DMS153 treated with DMSO at 0.1 percent for 48 hours (cell line): ENCODE data around the gene CHRDL2.

Experiments
- DNase-seq: peaks from one replicate; lab custom pipeline; 2025; ENCODE audit not compliant: unreplicated experiment; lab: John Stamatoyannopoulos, UW

CHRDL2 gene

DNA sequence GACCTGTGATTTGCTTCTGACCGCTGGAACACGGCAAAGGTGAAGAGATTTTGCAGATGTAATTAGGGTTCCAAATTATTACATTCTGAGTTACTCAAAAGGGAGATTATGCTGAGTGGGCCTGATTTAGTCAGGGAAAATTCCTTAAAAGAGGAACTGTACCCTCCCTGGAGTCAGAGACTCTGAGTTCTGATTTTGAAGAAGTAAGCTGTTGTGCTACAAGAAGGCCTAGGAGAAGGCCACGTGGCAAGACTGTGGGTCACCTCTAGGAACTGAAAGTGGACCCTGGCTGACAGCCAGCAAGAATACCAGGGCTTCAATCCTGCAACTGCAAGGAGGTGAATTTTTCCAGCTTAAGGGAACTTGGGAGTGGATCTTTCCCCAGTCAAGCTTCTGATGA lies 45.3 kb downstream of the CHRDL2 start:
- DNase-seq = no peak

DNA sequence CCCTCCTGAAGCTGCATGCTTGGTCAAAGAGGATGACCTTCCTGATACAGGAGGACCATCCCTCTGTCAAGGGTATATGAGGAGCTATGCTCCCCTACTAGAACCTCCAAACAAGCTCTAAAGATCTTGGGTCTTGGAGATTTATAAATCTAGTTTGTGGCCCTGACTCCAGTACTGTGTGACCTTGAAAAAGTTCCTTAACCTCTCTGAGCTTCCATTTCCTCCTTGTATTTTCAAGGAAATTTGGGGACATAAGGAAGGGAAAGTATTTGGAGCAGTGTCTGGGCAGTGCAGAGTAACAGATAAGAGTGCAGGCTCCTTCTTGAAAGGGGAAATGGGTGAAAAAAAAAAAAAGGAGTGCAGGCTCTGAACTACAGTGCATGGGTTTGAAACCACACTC lies 45.9 kb downstream of the CHRDL2 start:
- no peak for DNase-seq

DNA sequence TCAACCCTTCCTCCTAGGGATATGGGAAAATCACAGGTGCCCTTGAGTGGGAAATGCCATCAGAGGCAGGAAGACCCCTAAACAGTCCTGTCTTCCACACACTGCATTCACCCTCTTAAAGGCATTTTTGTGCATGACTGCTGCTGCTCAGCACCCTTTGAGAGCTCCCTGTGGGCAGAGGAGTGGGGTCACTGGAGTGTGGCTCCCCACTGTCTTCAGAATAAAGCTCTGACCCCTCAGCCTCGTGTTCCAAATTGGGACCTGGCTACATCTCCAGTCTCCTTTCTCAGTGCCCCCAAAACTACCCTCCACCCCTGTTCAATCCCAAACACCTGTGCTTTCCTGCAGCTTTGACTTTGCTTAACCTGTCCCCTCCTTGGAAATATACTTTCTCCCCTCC lies 46.6 kb downstream of the CHRDL2 start:
- no peak for DNase-seq

DNA sequence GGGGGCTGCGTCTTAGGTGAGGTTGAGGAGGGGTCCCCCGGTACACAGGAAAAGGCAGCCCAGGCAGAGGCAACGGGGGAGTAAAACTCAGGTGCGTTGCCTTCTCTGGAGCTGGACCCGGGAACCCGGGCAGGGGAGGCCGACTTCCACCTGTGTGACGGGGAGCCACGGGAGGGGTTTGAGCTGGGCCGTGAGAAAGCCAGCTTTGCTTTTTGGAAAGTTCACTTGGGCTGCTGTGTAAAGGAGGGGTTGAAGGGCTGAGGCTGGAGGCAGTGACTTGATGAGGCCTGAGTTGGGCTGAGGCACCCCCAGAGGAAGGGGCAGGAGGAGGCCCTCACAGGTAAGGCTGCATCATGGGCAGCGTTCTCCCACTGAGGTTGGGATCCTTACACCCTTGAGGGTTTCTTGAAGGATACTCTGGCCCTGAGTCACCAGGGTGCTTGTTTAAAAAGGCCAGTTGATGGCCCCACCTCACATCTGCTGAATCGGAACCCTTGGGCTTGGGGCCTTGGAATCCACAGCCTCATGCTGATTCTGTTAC lies 47.2 kb downstream of the CHRDL2 start:
- DNase-seq = no peak

DNA sequence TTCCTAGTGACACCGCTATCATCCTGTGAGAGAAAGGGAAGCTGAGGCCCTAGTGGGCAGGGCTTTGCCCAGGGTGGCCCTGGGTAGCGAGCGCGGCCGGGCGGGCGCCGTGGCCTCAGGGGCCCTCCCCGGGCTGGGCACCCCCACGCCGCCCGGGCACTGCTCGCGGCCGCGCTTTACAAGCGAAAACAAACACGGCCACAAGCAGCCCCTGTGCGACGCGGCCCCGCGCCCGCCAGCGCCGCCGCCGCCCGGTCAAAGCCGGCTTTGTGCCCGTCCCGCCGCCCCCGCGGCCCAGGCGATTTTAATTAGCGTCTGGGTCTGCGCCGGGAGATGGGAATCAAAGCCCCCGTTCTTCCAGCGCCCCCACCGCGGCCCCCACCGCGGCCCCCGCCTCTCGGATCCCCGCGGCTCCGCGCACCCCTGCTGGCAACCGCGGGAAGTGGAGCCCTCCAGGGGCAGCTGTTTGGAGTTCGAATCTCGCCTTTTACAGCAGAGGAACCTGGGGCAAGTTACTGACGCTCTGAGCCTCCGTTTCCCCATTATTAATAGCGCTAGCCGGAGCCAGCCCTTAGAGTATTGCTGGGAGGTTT lies 47.9 kb downstream of the CHRDL2 start:
- no peak for DNase-seq

DNA sequence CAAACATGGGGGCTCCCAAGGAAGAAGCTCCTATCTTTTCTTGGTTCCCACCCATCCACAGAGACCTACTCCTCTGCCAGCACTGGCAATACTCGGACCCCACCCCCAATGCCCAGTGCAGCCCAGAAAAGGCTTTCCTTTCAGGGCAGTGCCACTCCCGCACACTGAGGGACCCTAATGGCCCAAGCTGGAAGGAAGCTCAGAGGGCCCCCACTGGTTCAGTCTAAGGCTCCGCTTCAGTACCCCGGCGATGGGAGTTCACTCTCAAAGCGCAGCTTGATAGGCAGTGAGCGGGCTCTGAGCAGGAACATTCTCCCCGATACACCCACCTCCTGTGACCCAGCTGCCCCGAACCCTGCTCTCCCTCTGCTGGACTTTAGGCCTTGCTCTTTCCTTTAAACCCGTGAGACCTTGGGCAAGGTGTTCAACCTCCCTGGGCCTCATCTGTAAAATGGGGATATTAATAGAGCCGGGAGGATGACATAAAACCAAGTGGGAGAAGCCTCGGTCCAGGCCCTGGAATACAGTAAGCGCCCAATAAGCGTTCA lies 48.4 kb downstream of the CHRDL2 start:
- DNase-seq = no peak

DNA sequence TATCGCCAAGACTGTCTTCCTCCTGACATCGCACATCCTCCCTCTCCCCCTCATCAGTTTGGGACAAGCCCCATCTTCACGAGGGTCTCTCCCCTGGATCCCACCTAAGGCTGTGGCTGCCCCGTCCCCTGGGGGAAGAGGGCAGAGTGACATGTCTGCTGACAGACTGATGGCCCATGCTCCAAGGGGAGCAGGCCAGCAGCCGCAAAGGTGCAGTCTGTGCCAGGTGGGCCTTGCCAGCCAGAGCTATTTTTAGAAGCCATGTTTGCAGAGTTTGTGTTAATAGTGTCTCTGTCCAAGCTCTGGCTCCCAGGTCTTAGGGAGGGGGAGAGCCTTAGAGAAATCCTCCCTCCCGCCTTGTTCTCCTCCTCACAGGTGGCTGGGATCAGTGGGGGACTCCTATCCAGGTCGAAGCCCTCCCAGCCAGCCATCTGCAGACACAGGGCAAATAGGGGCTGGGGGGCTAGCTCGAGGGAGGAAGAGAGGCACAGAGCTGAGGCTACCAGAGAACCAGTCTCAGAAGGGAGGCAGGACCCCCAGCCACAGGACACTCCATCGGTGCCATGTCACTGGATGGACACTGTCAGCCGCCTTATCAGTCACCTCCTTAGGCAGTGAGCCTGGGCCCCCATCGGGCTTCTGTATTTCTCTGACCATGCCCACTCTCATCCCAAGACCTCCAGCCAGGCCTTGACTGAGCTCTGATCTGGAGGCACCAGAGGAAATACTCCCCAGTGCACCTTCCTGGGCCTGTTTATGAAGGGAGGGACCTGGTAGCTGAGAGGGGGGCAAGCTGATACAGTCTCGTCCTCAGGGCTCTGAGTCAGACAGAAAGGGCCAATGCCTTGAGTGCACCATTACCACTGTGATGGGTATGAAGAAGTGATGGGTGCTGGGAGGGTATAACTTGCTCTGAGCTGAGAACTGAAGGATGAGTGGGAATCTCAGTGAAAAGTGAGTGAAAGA lies 49.3 kb downstream of the CHRDL2 start:
- DNase-seq = peak; percentile 5

DNA sequence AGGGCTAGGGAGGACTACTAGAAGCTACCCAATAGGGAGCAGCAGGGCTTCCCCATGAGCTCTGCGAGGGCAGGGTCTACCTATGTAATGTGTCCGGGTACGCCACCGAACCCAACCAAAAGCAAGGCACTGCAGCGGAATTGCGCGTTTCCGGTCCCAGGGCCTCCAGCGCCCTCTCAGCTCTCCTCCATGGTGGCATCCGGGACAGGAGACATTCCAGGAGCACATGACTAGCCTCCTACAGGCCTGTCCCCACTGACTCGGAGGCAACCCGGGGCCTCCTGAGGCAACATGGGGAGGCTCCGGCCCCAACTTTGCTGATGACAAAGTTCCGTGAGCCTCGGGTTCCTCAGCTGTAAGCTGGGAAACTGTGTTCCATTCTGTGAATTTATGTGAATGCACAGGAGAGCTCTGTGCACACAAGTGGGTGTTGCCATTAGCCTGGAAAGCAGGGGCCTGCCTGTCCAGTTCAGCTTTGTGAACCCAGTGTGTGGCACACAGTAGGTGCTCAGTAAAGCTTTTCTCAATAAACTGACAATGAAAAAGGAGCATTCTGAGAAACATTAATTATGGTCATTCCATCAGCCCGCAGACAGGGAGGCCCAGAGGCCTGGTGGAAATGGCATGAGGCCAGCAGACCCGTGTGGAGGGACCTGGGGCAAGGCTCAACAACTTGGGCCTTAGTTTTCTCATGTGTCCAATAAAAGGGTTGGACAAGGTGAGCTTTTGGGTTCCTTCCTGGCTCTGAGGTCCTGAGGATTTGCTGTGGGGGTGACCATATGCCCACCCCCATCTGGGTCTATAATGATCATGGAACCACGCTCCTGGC lies 50.3 kb downstream of the CHRDL2 start:
- DNase-seq = no peak

DNA sequence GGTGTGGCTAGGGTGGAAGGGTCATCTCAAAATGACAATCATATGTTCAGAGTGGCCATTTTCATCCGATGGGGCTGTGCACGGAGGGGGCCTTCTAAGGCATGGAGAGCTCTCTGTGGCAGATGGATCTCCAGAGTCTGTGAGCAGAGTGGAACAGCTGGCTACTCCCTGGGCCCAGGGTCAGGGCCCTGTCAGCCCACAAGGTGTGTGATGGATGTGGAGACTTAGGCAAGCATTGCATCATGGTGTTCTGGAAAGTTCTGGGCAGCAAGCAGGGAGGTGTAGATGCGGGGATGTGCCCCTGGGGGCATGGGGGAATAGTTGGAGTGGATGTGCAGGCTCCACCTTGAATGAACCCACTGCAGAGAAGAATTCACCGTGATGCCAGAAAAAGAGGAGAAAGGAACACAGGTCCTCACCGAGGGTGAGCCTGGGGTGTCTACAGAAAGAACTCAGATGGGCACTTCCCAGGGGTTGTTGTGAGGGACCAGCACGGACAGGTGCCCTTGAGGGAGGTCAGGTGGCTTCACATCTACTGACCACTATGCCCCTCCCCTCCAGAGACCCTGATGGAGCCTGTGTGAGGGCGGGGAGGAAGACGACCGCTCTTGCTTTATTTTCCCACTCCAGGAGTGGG lies 51.1 kb downstream of the CHRDL2 start:
- no peak for DNase-seq

DNA sequence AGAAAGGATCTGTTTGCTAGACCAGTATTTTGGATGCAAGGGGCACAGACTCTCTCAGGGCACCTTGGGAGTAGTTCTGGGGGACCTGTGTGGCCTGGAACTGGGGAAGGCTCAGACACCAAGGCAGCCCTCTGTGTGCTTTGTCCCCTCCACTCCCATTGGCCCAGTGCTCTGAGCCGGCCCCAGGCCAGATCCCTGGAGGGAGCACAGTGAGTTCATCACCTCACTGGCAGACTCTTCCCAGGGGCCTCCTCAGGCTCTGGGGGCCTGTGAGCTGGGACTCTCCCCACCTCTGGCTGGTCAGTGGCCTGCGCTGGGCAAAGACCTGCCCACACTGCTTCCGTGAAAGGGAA lies 51.7 kb downstream of the CHRDL2 start:
- no peak for DNase-seq

DNA sequence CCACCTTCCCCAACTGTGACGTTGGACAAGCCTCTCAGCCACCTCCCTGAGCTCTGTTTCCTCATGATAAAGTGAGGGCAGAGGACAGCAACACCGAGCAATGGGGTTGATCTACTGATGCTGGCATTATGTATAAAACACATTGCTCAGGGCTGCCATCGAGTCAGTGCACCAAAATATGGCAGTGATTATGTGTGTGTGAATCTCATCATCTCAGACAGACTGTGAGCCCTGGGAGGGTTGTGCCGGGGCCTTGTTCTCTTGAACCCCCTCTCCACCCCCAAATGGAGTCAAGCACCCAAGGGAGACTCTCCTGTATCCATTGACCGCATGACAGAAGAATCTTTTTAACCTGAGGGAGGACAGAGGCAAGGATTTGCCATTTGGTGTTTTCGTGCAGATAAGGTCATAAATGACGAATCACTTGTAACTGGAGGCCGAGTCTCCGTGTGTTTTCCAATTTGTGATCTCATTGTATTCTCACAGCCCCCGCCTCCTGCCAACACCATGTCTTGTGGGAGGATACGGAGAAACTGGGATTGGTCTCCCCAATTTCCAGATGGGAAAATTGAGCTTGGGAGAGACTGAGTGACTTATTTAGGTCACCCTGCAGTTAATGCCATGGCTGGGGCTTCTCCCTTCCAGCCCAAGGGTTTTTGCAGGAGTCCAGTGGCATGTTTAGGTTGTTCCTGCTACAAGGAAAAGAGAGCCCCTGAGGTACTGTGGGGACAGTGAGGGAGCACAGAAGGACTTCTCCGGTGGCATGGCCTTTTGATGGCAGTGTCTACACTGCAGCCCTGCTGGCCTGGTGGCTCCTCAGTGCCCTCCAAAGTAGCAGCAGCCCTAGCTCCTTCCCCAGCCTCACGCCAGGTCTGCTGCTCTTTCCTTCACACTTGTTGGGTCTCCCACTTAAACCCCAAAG lies 52.4 kb downstream of the CHRDL2 start:
- no peak for DNase-seq

DNA sequence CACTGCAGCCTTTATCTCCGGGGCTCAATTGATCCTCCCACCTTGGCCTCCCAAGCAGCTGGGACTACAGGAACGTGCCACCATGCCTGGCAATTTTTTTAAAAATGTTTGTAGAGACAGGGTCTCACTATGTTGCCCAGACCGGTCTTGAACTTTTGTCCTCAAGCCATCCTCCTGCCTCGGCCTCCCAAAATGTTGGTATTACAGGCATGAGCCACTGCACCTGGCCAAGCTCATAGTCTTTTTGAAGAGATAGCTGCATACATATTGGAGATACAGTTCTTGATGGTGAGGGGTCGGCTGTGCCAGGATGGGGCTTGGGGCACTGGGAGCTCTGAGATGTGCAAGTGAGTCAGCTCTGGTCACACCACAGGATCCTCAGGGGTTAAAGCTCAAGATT lies 53.2 kb downstream of the CHRDL2 start:
- DNase-seq = no peak

DNA sequence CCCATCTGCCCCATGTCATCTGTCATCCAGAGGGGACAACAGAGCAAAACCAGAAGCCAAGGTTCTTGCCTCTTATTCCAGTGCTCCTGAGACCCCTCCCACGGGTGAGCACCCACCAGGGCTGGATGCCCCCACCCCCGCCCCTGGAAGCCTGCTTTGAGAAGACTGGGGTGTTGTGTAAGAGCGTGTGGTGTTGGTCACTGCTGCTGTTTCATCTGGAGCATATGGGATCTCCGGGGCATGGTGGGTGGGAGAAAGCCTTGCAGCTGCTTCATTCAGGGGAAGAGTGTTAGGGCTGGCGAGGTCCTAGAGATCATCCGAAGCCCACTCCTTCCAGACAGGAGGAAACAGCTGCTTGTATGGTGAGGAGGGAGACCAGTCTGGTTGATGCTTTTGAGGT lies 54.1 kb downstream of the CHRDL2 start:
- DNase-seq = no peak

DNA sequence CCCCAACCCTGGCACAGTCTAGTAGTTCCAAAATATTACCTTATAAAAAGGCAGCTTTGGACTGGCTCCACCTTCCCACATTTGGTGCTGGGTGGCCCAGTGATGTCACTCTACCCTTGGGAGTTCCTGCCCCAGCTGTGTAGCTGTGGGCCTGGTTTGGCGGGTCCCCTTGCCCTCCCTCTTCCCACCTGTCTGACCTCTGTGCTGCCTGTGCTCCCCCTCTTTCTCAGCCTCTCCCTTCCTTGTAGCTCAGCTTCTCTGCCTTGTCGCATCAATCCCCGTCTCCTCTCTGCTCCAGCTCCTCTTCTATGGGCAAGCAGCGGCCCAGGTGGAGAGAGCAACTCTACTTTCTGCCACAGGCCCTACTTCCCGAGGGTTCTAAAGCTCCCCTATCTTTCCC lies 54.6 kb downstream of the CHRDL2 start:
- DNase-seq = no peak

DNA sequence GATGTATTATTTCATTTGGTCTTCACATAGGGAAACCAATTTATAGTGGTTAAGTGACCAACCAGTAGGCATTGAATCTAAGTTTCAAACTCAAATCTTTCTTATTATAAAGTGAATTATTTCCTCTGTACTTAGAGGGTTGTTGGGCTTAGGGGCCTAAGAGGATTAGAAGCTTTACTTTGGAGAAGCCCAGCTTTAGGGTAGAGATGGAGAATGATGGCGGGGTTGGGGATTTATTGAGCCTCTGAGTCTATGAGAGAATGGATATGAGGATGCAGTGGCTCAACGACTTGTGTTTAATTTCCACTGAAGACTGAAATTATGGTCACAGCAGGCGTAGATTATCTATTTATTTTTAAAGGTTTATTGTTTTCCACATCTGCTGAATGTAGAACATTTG lies 55.5 kb downstream of the CHRDL2 start:
- DNase-seq = no peak

DNA sequence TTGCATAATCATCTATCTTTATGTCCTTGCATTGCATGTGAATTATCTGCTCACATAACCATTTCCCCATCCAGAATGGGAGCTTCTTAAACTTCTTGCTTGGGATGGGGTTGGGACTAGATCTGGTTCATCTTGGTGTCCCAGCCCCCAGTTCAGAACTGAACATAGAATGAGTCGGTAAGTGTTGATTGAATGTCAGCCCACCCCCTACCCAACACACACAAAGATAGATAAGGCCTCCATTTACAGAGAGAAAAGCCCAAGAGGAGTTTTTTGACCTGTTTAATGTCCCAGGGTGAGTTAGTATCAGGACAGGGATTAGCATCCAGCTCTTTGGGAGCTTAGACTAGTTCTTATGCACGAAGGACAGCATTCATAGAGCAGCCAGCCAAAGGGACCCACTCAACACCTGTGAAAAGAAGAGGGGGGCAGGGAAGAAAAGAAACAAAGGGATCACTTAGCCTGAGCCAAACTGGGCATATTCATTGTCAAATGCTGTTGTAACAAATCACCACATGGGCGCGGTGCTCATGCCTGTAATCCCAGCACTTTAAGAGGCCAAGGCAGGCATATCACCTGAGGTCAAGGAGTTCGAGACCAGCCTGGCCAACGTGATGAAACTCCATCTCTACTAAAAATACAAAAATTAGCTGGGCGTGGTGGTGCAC lies 57.4 kb downstream of the CHRDL2 start:
- DNase-seq = no peak

DNA sequence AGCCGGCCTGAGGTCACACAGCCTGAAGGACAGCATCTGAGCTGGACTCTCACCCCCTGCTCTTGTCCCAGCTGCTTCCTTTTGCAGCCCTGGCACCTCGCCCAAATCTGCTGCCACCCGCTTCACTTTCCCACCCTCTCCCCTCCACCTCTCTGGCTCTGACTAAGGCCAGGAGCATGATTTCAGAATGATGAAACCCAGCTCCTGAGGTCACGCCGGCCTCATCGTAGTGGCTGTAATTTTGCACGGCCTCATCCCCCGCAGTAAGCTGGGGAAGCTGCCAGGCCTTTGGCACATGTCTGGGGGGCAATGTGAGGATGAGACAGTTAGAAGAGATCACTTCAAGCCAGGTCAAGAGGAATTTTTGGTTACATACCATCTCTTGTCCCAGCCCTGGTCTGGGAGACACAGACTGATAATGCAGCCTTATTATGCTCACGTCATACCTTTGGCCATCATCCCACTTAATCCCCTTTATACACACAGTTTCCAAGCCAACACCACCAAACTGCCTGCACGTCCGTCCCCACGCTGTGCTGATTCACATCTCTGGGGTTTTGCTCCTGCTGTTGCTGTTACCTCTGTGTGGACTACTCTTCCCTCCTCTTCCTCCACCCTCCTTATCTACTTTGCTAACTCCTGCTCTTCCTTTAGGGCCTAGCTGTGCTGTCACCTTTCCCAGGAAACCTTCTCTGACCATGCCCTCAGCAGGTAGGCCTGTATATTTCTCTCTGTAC lies 58.1 kb downstream of the CHRDL2 start:
- DNase-seq = no peak

DNA sequence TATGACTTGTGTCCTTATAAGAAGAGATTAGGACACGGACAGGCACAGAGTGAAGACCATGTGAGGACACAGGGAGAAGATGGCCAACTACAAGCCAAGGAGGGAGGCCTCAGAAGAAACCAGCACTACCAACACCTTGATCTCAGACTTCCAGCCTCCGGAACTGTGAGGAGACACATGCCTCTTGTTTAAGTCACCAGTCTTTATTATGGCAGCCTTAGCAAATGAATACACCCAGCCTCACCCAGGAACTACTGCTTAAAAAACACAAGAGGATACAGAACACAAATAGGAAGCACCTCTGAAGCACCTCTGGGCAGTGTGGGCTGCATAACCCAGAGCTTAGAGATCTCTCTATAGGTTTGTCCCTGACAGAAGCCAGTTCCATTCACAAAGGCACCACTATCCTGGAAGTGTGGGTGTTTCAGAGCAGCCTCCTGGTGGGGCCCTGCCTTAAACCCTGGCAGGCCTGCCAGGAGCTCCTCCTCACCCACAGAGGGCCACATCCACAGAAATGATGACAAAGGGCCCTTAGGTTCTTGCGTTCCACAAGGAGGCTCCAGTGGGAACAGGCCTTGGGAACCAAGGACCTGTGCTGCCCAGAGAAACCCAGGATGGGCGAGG lies 58.8 kb downstream of the CHRDL2 start:
- no peak for DNase-seq
